GM06990 (cell line): ENCODE data around the gene IFNL3.

Source experiments
- DNase-seq: peaks from one replicate; pipeline ENCODE4 v3.0.0-alpha.2; 2011; ENCODE audit not compliant: insufficient read length; ENCODE audit errors: extremely low read depth
- H3K27me3 ChIP-seq: replicated peaks from 2 replicates; pipeline ENCODE4 v1.6.0; 2011; ENCODE audit warnings: low read length; ENCODE audit not compliant: control insufficient read depth, insufficient read depth
- H3K36me3 ChIP-seq: 2 replicates; pipeline ENCODE4 v1.5.1; 2011; ENCODE audit warnings: low read length; ENCODE audit not compliant: control insufficient read depth, insufficient read depth
- H3K4me3 ChIP-seq: replicated peaks from 2 replicates; pipeline ENCODE4 v1.5.1; 2011; ENCODE audit warnings: low read depth, mild to moderate bottlenecking, control low read depth, low read length
- CTCF ChIP-seq: IDR thresholded peaks from 2 replicates; pipeline ENCODE4 v1.5.1; 2011; ENCODE audit warnings: low read length, control low read depth, mild to moderate bottlenecking, inconsistent platforms; ENCODE audit not compliant: insufficient read depth, poor library complexity, severe bottlenecking

The IFNL3 gene

GRCh38 chr19:39254531-39255345 is 9.9 kb upstream of the IFNL3 start:
- Histone ChIP-seq H3K4me3 (no peak overlapping the region), H3K27me3 (no peaks in the 10 kb centered on the region; the same call in 1 of the 2 replicates)

GRCh38 chr19:39253374-39254149 is 8.8 kb upstream of the IFNL3 start:
- Histone ChIP-seq H3K4me3 (no peak overlapping the region), H3K27me3 (no peaks in the 10 kb centered on the region; the same call in 1 of the 2 replicates), H3K36me3 (no peaks in the 10 kb centered on the region)
- no peak for DNase-seq
- no peak for TF ChIP-seq CTCF

More at GRCh38 chr19:39254531-39255345, 9.9 kb upstream of the IFNL3 start:
- no peak for DNase-seq
- no peak for TF ChIP-seq CTCF
- H3K36me3 ChIP-seq: no peaks in the 10 kb centered on the region

GRCh38 chr19:39252458-39252857 is 7.7 kb upstream of the IFNL3 start:
- DNase-seq: no peak
- H3K27me3 ChIP-seq: no peaks in the 10 kb centered on the region; the same call in 1 of the 2 replicates
- no peak for TF ChIP-seq CTCF
- H3K4me3 ChIP-seq: no peak overlapping the region
- H3K36me3 ChIP-seq: no peaks in the 10 kb centered on the region

GRCh38 chr19:39251846-39252245 is 7.0 kb upstream of the IFNL3 start:
- no peak overlapping the region for H3K4me3 ChIP-seq
- no peak for TF ChIP-seq CTCF
- H3K27me3 ChIP-seq: no peaks in the 10 kb centered on the region; the same call in 1 of the 2 replicates
- H3K36me3 ChIP-seq: no peaks in the 10 kb centered on the region
- DNase-seq: no peak

- no peak for DNase-seq
- Histone ChIP-seq H3K4me3 (no peak overlapping the region), H3K36me3 (no peaks in the 10 kb centered on the region), H3K27me3 (no peaks in the 10 kb centered on the region; the same call in 1 of the 2 replicates)
- TF ChIP-seq CTCF: no peak
Observed at GRCh38 chr19:39251081-39251480, 6.3 kb upstream of the IFNL3 start.
